H1 (cell line): ENCODE data around the gene PUDP. TPM values are rescaled to one million over a fixed set of nuclear protein-coding genes. Genes with fewer than 3 reads are reported as not detected.

Experiments
- CTCF ChIA-PET: fragments of 300-600 bp; sonication (Branson Sonifier 250); formaldehyde crosslinking; loops from one replicate; lab custom pipeline; 2021; ENCODE audit not compliant: partially characterized antibody; lab: Charles Lee
- POLR2A ChIA-PET: fragments of 300-600 bp; sonication (Branson Sonifier 250); formaldehyde crosslinking; loops from one replicate; lab custom pipeline; 2021; ENCODE audit warnings: inconsistent platforms; ENCODE audit not compliant: partially characterized antibody; lab: Charles Lee
- DNase-seq, 2 experiments: peaks; one replicate each; pipeline versions ENCODE4 v3.0.0 to v3.0.0-alpha.2; 2010 to 2022; ENCODE audit warnings: low spot score in 2 of 2, low read depth in 1 of 2, mixed read lengths in 1 of 2
- FAIRE-seq: peaks from 2 replicates; lab custom pipeline; 2011; peaks lifted over from hg19 to GRCh38; lab: Jason Lieb, UNC
- H2AFZ ChIP-seq: 2 replicates; pipeline ENCODE4 v1.8.1; 2012; ENCODE audit warnings: low read length, inconsistent platforms
- H2AK5ac ChIP-seq: 2 replicates; pipeline ENCODE4 v1.6.1; 2013; ENCODE audit warnings: low read depth, low read length
- H2BK120ac ChIP-seq: replicated peaks from 2 replicates; pipeline ENCODE3; 2013; ENCODE audit warnings: low read depth, low read length, inconsistent platforms
- H2BK12ac ChIP-seq: 2 replicates; pipeline ENCODE4 v1.6.1; 2013; ENCODE audit warnings: low read depth, low read length
- H2BK15ac ChIP-seq: 2 replicates; pipeline ENCODE4 v1.6.1; 2013; ENCODE audit warnings: low read length
- H2BK20ac ChIP-seq: 2 replicates; pipeline ENCODE4 v1.6.1; 2013; ENCODE audit warnings: low read length
- H2BK5ac ChIP-seq: 2 replicates; pipeline ENCODE4 v1.6.1; 2013; ENCODE audit warnings: low read depth, low read length
- H3K14ac ChIP-seq: 2 replicates; pipeline ENCODE4 v1.6.1; 2013; ENCODE audit warnings: inconsistent platforms; ENCODE audit not compliant: insufficient read length
- H3K18ac ChIP-seq: 2 replicates; pipeline ENCODE4 v1.6.1; 2013; ENCODE audit warnings: low read length; ENCODE audit errors: extremely low read depth
- H3K23ac ChIP-seq: 2 replicates; pipeline ENCODE4 v1.6.1; 2013; ENCODE audit warnings: inconsistent platforms; ENCODE audit not compliant: insufficient read length
- H3K23me2 ChIP-seq: 2 replicates; pipeline ENCODE4 v1.6.1; 2013; ENCODE audit warnings: low read depth, low read length
- H3K27ac ChIP-seq: 2 replicates; pipeline ENCODE4 v1.6.1; 2011; ENCODE audit warnings: low read depth, low read length, inconsistent platforms
- H3K27me3 ChIP-seq, 4 experiments: replicated peaks in 1 of 4; 1 replicate in 1 of 4; 2 replicates in 3 of 4; pipeline versions ENCODE4 v1.6.1 to v1.8.1; 2011 to 2013; ENCODE audit warnings: low read length in 3 of 4, mild to moderate bottlenecking in 3 of 4, inconsistent platforms in 2 of 4, mixed read lengths in 2 of 4, moderate library complexity in 1 of 4; ENCODE audit not compliant: control insufficient read depth in 3 of 4, insufficient read depth in 3 of 4; ENCODE audit errors: extremely low read depth in 1 of 4
- H3K36me3 ChIP-seq, 4 experiments: 2 replicates each; pipeline versions ENCODE4 v1.6.1 to v1.8.1; 2011 to 2013; ENCODE audit warnings: mild to moderate bottlenecking in 4 of 4, low read length in 3 of 4, moderate library complexity in 2 of 4, control low read depth in 1 of 4, inconsistent platforms in 1 of 4; ENCODE audit not compliant: insufficient read depth in 4 of 4, control insufficient read depth in 2 of 4
- H3K4ac ChIP-seq: replicated peaks from 2 replicates; pipeline ENCODE3; 2013; ENCODE audit warnings: low read length, low read depth, mixed read lengths, inconsistent platforms; ENCODE audit not compliant: insufficient read length
- H3K4me1 ChIP-seq, 4 experiments: replicated peaks in 1 of 4; 1 replicate in 1 of 4; 2 replicates in 3 of 4; pipeline versions ENCODE4 v1.6.1 to v1.8.1; 2011 to 2013; ENCODE audit warnings: low read length in 3 of 4, inconsistent platforms in 2 of 4, mixed read lengths in 1 of 4; ENCODE audit not compliant: insufficient read depth in 4 of 4, control insufficient read depth in 3 of 4
- H3K4me2 ChIP-seq, 2 experiments: 2 replicates each; pipeline versions ENCODE4 v1.6.1 to v1.8.1; 2011 to 2013; ENCODE audit warnings: low read depth in 2 of 2, low read length in 2 of 2, control low read depth in 1 of 2, inconsistent platforms in 1 of 2, mild to moderate bottlenecking in 1 of 2; ENCODE audit not compliant: insufficient read depth in 1 of 2
- H3K4me3 ChIP-seq, 4 experiments: fragments of 200-600, 300-600 bp in 1 of 4; sonication (generic), shearing (Covaris generic), sonication (Bioruptor Twin) in 1 of 4; 2 replicates each; pipeline versions ENCODE4 v1.5.1 to v1.8.1; 2011 to 2016; ENCODE audit warnings: low read length in 4 of 4, low read depth in 3 of 4, control low read depth in 2 of 4, inconsistent platforms in 2 of 4, mild to moderate bottlenecking in 2 of 4, mixed read lengths in 1 of 4, moderate library complexity in 1 of 4; ENCODE audit not compliant: insufficient read depth in 2 of 4; ENCODE audit errors: extremely low read depth in 1 of 4
- H3K56ac ChIP-seq: replicated peaks from 2 replicates; pipeline ENCODE3; 2013; ENCODE audit warnings: low read depth, mild to moderate bottlenecking, mixed read lengths, low read length, inconsistent platforms; ENCODE audit not compliant: insufficient read length
- H3K79me1 ChIP-seq: 2 replicates; pipeline ENCODE4 v1.6.1; 2013; ENCODE audit warnings: low read depth, low read length, control low read depth
- H3K79me2 ChIP-seq, 2 experiments: 2 replicates each; pipeline versions ENCODE4 v1.6.1 to v1.8.1; 2012 to 2013; ENCODE audit warnings: low read length in 2 of 2, mild to moderate bottlenecking in 2 of 2, inconsistent platforms in 1 of 2; ENCODE audit not compliant: insufficient read depth in 2 of 2, control insufficient read depth in 1 of 2
- H3K9ac ChIP-seq, 4 experiments: replicated peaks in 1 of 4; 1 replicate in 1 of 4; 2 replicates in 3 of 4; pipeline versions ENCODE4 v1.6.1 to v1.8.1; 2011 to 2013; ENCODE audit warnings: low read depth in 3 of 4, low read length in 3 of 4, control low read depth in 2 of 4, mild to moderate bottlenecking in 2 of 4, moderate library complexity in 2 of 4, inconsistent platforms in 1 of 4; ENCODE audit errors: extremely low read depth in 1 of 4
- H3K9me3 ChIP-seq, 2 experiments: 2 replicates each; pipeline versions ENCODE4 v1.6.1 to v1.8.1; 2012 to 2013; ENCODE audit warnings: mild to moderate bottlenecking in 2 of 2, moderate library complexity in 2 of 2, control low read depth in 1 of 2, inconsistent platforms in 1 of 2, low read depth in 1 of 2, low read length in 1 of 2, mixed read lengths in 1 of 2; ENCODE audit not compliant: insufficient read depth in 2 of 2
- H4K20me1 ChIP-seq, 2 experiments: replicated peaks in 1 of 2; 2 replicates each; pipeline versions ENCODE3 to v1.8.1; 2011 to 2013; ENCODE audit warnings: inconsistent platforms in 2 of 2, low read length in 2 of 2, mild to moderate bottlenecking in 1 of 2; ENCODE audit not compliant: insufficient read depth in 2 of 2, control insufficient read depth in 1 of 2
- H4K5ac ChIP-seq: 2 replicates; pipeline ENCODE4 v1.6.1; 2013; ENCODE audit warnings: low read length, low read depth, mixed read lengths, inconsistent platforms; ENCODE audit not compliant: insufficient read length
- H4K8ac ChIP-seq: 2 replicates; pipeline ENCODE4 v1.8.0; 2013; ENCODE audit warnings: mild to moderate bottlenecking, moderate library complexity, low read length, inconsistent platforms; ENCODE audit not compliant: insufficient read depth; ENCODE audit errors: extremely low read depth
- H4K91ac ChIP-seq: replicated peaks from 2 replicates; pipeline ENCODE3; 2013; ENCODE audit warnings: low read length, mixed read lengths, inconsistent platforms; ENCODE audit not compliant: insufficient read length
- CEBPB ChIP-seq: IDR thresholded peaks from 2 replicates; pipeline ENCODE4 v1.6.1; 2012; ENCODE audit warnings: low read depth, low read length
- CTCF ChIP-seq, 3 experiments: IDR thresholded peaks; 1 replicate in 2 of 3; 2 replicates in 1 of 3; pipeline versions ENCODE4 v1.5.1 to v1.6.1; 2011; ENCODE audit warnings: low read length in 3 of 3, mild to moderate bottlenecking in 3 of 3, inconsistent platforms in 2 of 3, low read depth in 1 of 3, moderate library complexity in 1 of 3; ENCODE audit not compliant: insufficient read depth in 1 of 3; ENCODE audit errors: control extremely low read depth in 1 of 3
- GTF2F1 ChIP-seq: IDR thresholded peaks from 2 replicates; pipeline ENCODE4 v1.6.1; 2012; ENCODE audit warnings: low read depth, low read length, improper control_type of control experiment, borderline replicate concordance
- JUND ChIP-seq: IDR thresholded peaks from 2 replicates; pipeline ENCODE4 v1.6.1; 2011; ENCODE audit warnings: mild to moderate bottlenecking, improper control_type of control experiment, low read length
- POLR2AphosphoS5 ChIP-seq: IDR thresholded peaks from 2 replicates; pipeline ENCODE4 v1.6.1; 2011; ENCODE audit warnings: low read depth, low read length
- POU5F1 ChIP-seq: IDR thresholded peaks from 2 replicates; pipeline ENCODE4 v1.6.1; 2011; ENCODE audit warnings: low read depth, mild to moderate bottlenecking, low read length, moderate library complexity
- RBBP5 ChIP-seq: IDR thresholded peaks from 2 replicates; pipeline ENCODE4 v1.7.1; 2012; ENCODE audit warnings: low read depth, mild to moderate bottlenecking, inconsistent platforms, low read length, moderate library complexity, borderline replicate concordance
- SAP30 ChIP-seq: fragments of 300-600 bp; sonication (generic); IDR thresholded peaks from 2 replicates; pipeline ENCODE4 v1.7.1; 2012; ENCODE audit warnings: low read length, moderate library complexity, mild to moderate bottlenecking, inconsistent platforms; ENCODE audit not compliant: insufficient read depth, insufficient replicate concordance
- SIX5 ChIP-seq: IDR thresholded peaks from 2 replicates; pipeline ENCODE4 v1.6.1; 2011; ENCODE audit warnings: mild to moderate bottlenecking, low read depth, low read length
- SP1 ChIP-seq: IDR thresholded peaks from 2 replicates; pipeline ENCODE4 v1.6.1; 2011; ENCODE audit warnings: low read depth, low read length
- SP2 ChIP-seq: IDR thresholded peaks from 2 replicates; pipeline ENCODE4 v1.6.1; 2012; ENCODE audit warnings: mild to moderate bottlenecking, low read length, inconsistent platforms
- SRF ChIP-seq: IDR thresholded peaks from 2 replicates; pipeline ENCODE4 v1.6.1; 2011; ENCODE audit warnings: mild to moderate bottlenecking, low read depth, low read length, moderate library complexity
- TBP ChIP-seq: IDR thresholded peaks from 2 replicates; pipeline ENCODE4 v1.6.1; 2011; ENCODE audit warnings: low read depth, low read length, improper control_type of control experiment
- WGBS, 2 experiments: shearing (Covaris generic) in 1 of 2; methylation state at CpG; one replicate each; pipeline versions ENCODE4 v1.1.6 to v1.1.7; 2013 to 2015; ENCODE audit warnings: low lambda C conversion rate in 2 of 2, mixed read lengths in 2 of 2, inconsistent platforms in 1 of 2, low coverage in 1 of 2, missing lambda C conversion rate in 1 of 2; ENCODE audit not compliant: insufficient replicate concordance in 2 of 2, insufficient coverage in 1 of 2, insufficient read length in 1 of 2; ENCODE audit errors: extremely low coverage in 1 of 2, missing lambda C conversion rate in 1 of 2; 5-methylcytosine and 5-hydroxymethylcytosine counted together
- polyA plus RNA-seq, 7 experiments: library from polyadenylated mRNA; depleted of rRNA in 3 of 7; stranded (reverse) in 5 of 7; unstranded in 2 of 7; fragments of >200 nt in 5 of 7; fragments of 200-250 nt in 2 of 7; gene quantifications; 1 replicate in 5 of 7; 2 replicates in 1 of 7; 4 replicates in 1 of 7; pipeline versions ENCODE4 v1.2.1 to v1.2.3, GENCODE V29; 2011 to 2013; ENCODE audit warnings: missing spikeins in 2 of 7, mixed read lengths in 2 of 7
- total RNA-seq: library from RNA; stranded (reverse); fragmentation: NEBNext Ultra II Directional; extraction: Animal tissue kit (Norgen Biotek cat#: 25700); gene quantifications from 2 replicates; pipeline ENCODE4 v1.2.1, GENCODE V29; 2021

The PUDP gene
- total and polyA plus RNA-seq, 2 of the 8 experiments (the other 6 are each of a cell fraction or from before 2014, with no cell fraction given): 27.2 to 30.2 TPM

- H3K9me3 ChIP-seq: no peaks in the 10 kb centered on the region
- ChIA-PET POLR2A (no interaction called here), CTCF (interaction anchor here (0.7 to 1.2 kb wide), 3 partner anchors 12 to 500 kb away, joined by 3 read pairs; no protein-coding TSS in a partner anchor)
- 100% methylated on average over 1 of the region's 1 CpG; no CpG with 5 or more reads in 1 of the 2 experiments for WGBS, 2 experiments
- H3K14ac ChIP-seq: no peak overlapping the region
- H4K91ac ChIP-seq: no peak overlapping the region
- H4K5ac ChIP-seq: no peak overlapping the region
- H2BK20ac ChIP-seq: no peak overlapping the region
- H3K36me3 ChIP-seq: no peaks in the 10 kb centered on the region
- no peak overlapping the region for H2AK5ac ChIP-seq
- no peak overlapping the region for H2BK12ac ChIP-seq
- FAIRE-seq (no peak), DNase-seq (no peak)
- H3K23me2 ChIP-seq: no peaks in the 10 kb centered on the region
- H2BK5ac ChIP-seq: no peak overlapping the region
- H2BK120ac ChIP-seq: no peak overlapping the region
- no peak overlapping the region for H3K56ac ChIP-seq
- H3K4me1 ChIP-seq: peaks cover 0 to 3% (median 0%) of the 10 kb centered on the region in 4 experiments; a peak in 2 of 7 replicates
- no peak overlapping the region for H2BK15ac ChIP-seq
- no peak overlapping the region for H2AFZ ChIP-seq
- H3K18ac ChIP-seq: no peak overlapping the region
- H3K27ac ChIP-seq: no peak overlapping the region
- no peaks in the 10 kb centered on the region for H3K79me1 ChIP-seq
- H3K4ac ChIP-seq: no peak overlapping the region
- H3K9ac ChIP-seq: no peak overlapping the region
- no peaks in the 10 kb centered on the region for H4K20me1 ChIP-seq
- no peak overlapping the region for H3K4me3 ChIP-seq
- no peak overlapping the region for H3K4me2 ChIP-seq
- no peak overlapping the region for H3K23ac ChIP-seq
- no peaks in the 10 kb centered on the region for H3K27me3 ChIP-seq
- no peak overlapping the region for H4K8ac ChIP-seq
- H3K79me2 ChIP-seq: no peaks in the 10 kb centered on the region
- no peak for TF ChIP-seq POU5F1
- TF ChIP-seq SAP30: no peak
- no peak for TF ChIP-seq RBBP5
- TF ChIP-seq GTF2F1: no peak
- TF ChIP-seq SIX5: no peak
- TF ChIP-seq SP1: no peak
- TF ChIP-seq CEBPB: no peak
- TF ChIP-seq JUND: no peak
- TF ChIP-seq POLR2AphosphoS5: no peak
- TF ChIP-seq SRF: no peak
- TF ChIP-seq TBP: no peak
- TF ChIP-seq SP2: no peak
- no peak for TF ChIP-seq CTCF (IDR thresholded peaks at IDR 0.05; ENCODE audit: control extremely low read depth in 1 of 3, insufficient read depth in 1 of 3, low read depth in 1 of 3, low read length in 3 of 3)
These were observed 15.3 kb upstream of the PUDP start for GRCh38 chrX:7163146-7163677.
